ENCODE results near the gene C22orf31. TPM values are rescaled to one million over a fixed set of nuclear protein-coding genes. Genes with fewer than 3 reads are reported as not detected.

Gene C22orf31
- not detected in 2 replicates for total RNA-seq

- no peak for TF ChIP-seq CTCF (conservative IDR thresholded peaks at IDR 0.05; ENCODE audit: low read depth, low read length)
- no peak for DNase-seq (ENCODE audit: low read depth)
- no peak within 1 kb of the TSS for H3K4me3 ChIP-seq (ENCODE audit: low read depth, low read length)
These were observed at the start of gene C22orf31 for GRCh38 chr22:29061773-29062172. Gene C22orf31 (minus strand): TSS chr22:29061831. CDS start chr22:29061792, 39 bp downstream.

GRCh38 chr22:29110946-29111345, 49.3 kb upstream of the C22orf31 start:
- H3K4me3 ChIP-seq (ENCODE audit: low read depth, low read length), result no peak overlapping the region
- DNase-seq (ENCODE audit: low read depth), result no peak
- no peak for TF ChIP-seq CTCF (conservative IDR thresholded peaks at IDR 0.05; ENCODE audit: low read depth, low read length)

GRCh38 chr22:29109822-29110221, 48.2 kb upstream of the C22orf31 start:
- no peak for DNase-seq (ENCODE audit: low read depth)
- TF ChIP-seq CTCF (conservative IDR thresholded peaks at IDR 0.05; ENCODE audit: low read depth, low read length), result no peak
- H3K4me3 ChIP-seq (ENCODE audit: low read depth, low read length), result no peak overlapping the region

GRCh38 chr22:29108137-29108536, 46.5 kb upstream of the C22orf31 start:
- no peak for DNase-seq (ENCODE audit: low read depth)
- no peak overlapping the region for H3K4me3 ChIP-seq (ENCODE audit: low read depth, low read length)
- TF ChIP-seq CTCF (conservative IDR thresholded peaks at IDR 0.05; ENCODE audit: low read depth, low read length), result no peak

GRCh38 chr22:29106839-29107238, 45.2 kb upstream of the C22orf31 start:
- TF ChIP-seq CTCF (conservative IDR thresholded peaks at IDR 0.05; ENCODE audit: low read depth, low read length), result no peak
- no peak overlapping the region for H3K4me3 ChIP-seq (ENCODE audit: low read depth, low read length)

GRCh38 chr22:29105468-29105867, 43.8 kb upstream of the C22orf31 start:
- no peak for TF ChIP-seq CTCF (conservative IDR thresholded peaks at IDR 0.05; ENCODE audit: low read depth, low read length)
- no peak for DNase-seq (ENCODE audit: low read depth)
- no peak overlapping the region for H3K4me3 ChIP-seq (ENCODE audit: low read depth, low read length)

More at GRCh38 chr22:29106839-29107238, 45.2 kb upstream of the C22orf31 start:
- no peak for DNase-seq (ENCODE audit: low read depth)

GRCh38 chr22:29103121-29103520, 41.5 kb upstream of the C22orf31 start:
- no peak for DNase-seq (ENCODE audit: low read depth)
- no peak overlapping the region for H3K4me3 ChIP-seq (ENCODE audit: low read depth, low read length)
- no peak for TF ChIP-seq CTCF (conservative IDR thresholded peaks at IDR 0.05; ENCODE audit: low read depth, low read length)
